Brain microvascular endothelial cell (primary cell): Measurements from ENCODE around the gene ITGA1.
"Not testable (repeated sequence)": the region's sequence is repeated elsewhere in the genome, so short reads cannot be mapped to it uniquely, and the experiment has no call there.

ENCODE experiments used
- DNase-seq: peaks from one replicate; pipeline ENCODE4 v3.0.0-alpha.2; 2020
- H3K27ac ChIP-seq: fragments of 250-450 bp; sonication (Bioruptor Pico); 2 replicates; pipeline ENCODE4 v1.5.1; 2020; ENCODE audit warnings: mild to moderate bottlenecking, moderate library complexity
- H3K27me3 ChIP-seq: fragments of 250-450 bp; sonication (Bioruptor Pico); replicated peaks from 2 replicates; pipeline ENCODE4 v1.5.1; 2020; ENCODE audit warnings: mild to moderate bottlenecking
- H3K36me3 ChIP-seq: fragments of 250-450 bp; sonication (Bioruptor Pico); replicated peaks from 2 replicates; pipeline ENCODE4 v1.5.1; 2020; ENCODE audit warnings: mild to moderate bottlenecking
- H3K4me3 ChIP-seq: 2 replicates; pipeline ENCODE4 v1.5.1; 2011; ENCODE audit warnings: low read depth, mild to moderate bottlenecking, control low read depth, low read length, moderate library complexity
- CTCF ChIP-seq: IDR thresholded peaks from 2 replicates; pipeline ENCODE4 v1.5.1; 2011; ENCODE audit warnings: low read depth, mild to moderate bottlenecking, moderate library complexity, low read length, control low read depth, inconsistent platforms; ENCODE audit errors: missing control alignments
- in situ Hi-C: cut with HindIII; loops from 2 replicates; pipeline ENCODE4 v1.10.0; 2017; ENCODE audit warnings: low sequenced_read_pairs, low pct_ligation_motif_present

Gene ITGA1

GRCh38 chr5:52956014-52956413, 168.3 kb downstream of the ITGA1 start:
- no peak for DNase-seq
- no peak overlapping the region for H3K4me3 ChIP-seq
- no peak overlapping the region for H3K27ac ChIP-seq
- no peak for TF ChIP-seq CTCF
- in situ Hi-C loops, result no loop called here
- H3K36me3 ChIP-seq, result peaks cover 2% of the 10 kb centered on the region
- no peaks in the 10 kb centered on the region for H3K27me3 ChIP-seq

- DNase-seq, result no peak
- no peak overlapping the region for H3K4me3 ChIP-seq
- H3K27ac ChIP-seq, result no peak overlapping the region
- no peaks in the 10 kb centered on the region for H3K27me3 ChIP-seq
- in situ Hi-C loops, result no loop called here
- no peak for TF ChIP-seq CTCF
- H3K36me3 ChIP-seq, result peaks cover 2% of the 10 kb centered on the region
Measured at GRCh38 chr5:52956915-52957747, 169.4 kb downstream of the ITGA1 start.

- in situ Hi-C loops, result no loop called here
- H3K27ac ChIP-seq, result no peak overlapping the region
Measured at GRCh38 chr5:52961274-52961681, 173.6 kb downstream of the ITGA1 start.

GRCh38 chr5:52963636-52964035, 175.9 kb downstream of the ITGA1 start:
- in situ Hi-C loops, result no loop called here
- Histone ChIP-seq H3K36me3 (no peaks in the 10 kb centered on the region), H3K27me3 (no peaks in the 10 kb centered on the region), H3K27ac (no peak overlapping the region), H3K4me3 (no peak overlapping the region)
- DNase-seq, result no peak
- no peak for TF ChIP-seq CTCF

More at GRCh38 chr5:52961274-52961681, 173.6 kb downstream of the ITGA1 start:
- TF ChIP-seq CTCF, result no peak
- Histone ChIP-seq H3K27me3 (no peaks in the 10 kb centered on the region), H3K36me3 (no peaks in the 10 kb centered on the region), H3K4me3 (no peak overlapping the region)
- no peak for DNase-seq

- DNase-seq, result no peak
- TF ChIP-seq CTCF, result peak; percentile 32
- Histone ChIP-seq H3K27me3 (no peaks in the 10 kb centered on the region), H3K36me3 (no peaks in the 10 kb centered on the region), H3K4me3 (no peak overlapping the region), H3K27ac (no peak overlapping the region)
- in situ Hi-C loops, result no loop called here
Measured at GRCh38 chr5:52964138-52964537, 176.4 kb downstream of the ITGA1 start.

- H3K4me3 ChIP-seq, H3K27me3 ChIP-seq, DNase-seq, in situ Hi-C loops, H3K36me3 ChIP-seq, H3K27ac ChIP-seq: not testable (repeated sequence)
Measured at GRCh38 chr5:52976157-52976556, 188.4 kb downstream of the ITGA1 start.
